Measurements from ENCODE around the gene USP7.

The USP7 gene

GRCh38 chr16:8849411-8850011 lies 114.2 kb downstream of the USP7 start:
- ChIA-PET POLR2A (no interaction called here), CTCF (no interaction called here)
- no peak for DNase-seq (ENCODE audit: extremely low spot score)
- no peak for TF ChIP-seq FOXM1 (IDR thresholded peaks at IDR 0.05; ENCODE audit: borderline replicate concordance)

- ChIA-PET POLR2A (no interaction called here), CTCF (interaction anchor here (0.6 to 1.4 kb wide), 2 partner anchors 31 to 61 kb away, joined by 4 to 5 read pairs; no protein-coding TSS in a partner anchor)
- DNase-seq (ENCODE audit: extremely low spot score): no peak
- no peak for TF ChIP-seq ARNT (IDR thresholded peaks at IDR 0.05)
Observed at GRCh38 chr16:8848939-8849391, 114.7 kb downstream of the USP7 start.

GRCh38 chr16:8848231-8848938 lies 115.3 kb downstream of the USP7 start:
- POLR2A ChIA-PET: no interaction called here

GRCh38 chr16:8847623-8848022 lies 116.1 kb downstream of the USP7 start:
- no peak for TF ChIP-seq NFRKB (IDR thresholded peaks at IDR 0.05)
- no peak for TF ChIP-seq ARNT (IDR thresholded peaks at IDR 0.05)
- no peak for TF ChIP-seq SUZ12 (IDR thresholded peaks at IDR 0.05)
- TF ChIP-seq ELF4 (IDR thresholded peaks at IDR 0.05): no peak
- TF ChIP-seq FOXA1 (IDR thresholded peaks at IDR 0.05): no peak
- no peak for TF ChIP-seq FOXK2 (IDR thresholded peaks at IDR 0.05)
- TF ChIP-seq SP1 (IDR thresholded peaks at IDR 0.05): no peak
- no peak for TF ChIP-seq ZNF384 (IDR thresholded peaks at IDR 0.05)
- no peak for TF ChIP-seq CTBP1 (IDR thresholded peaks at IDR 0.05; ENCODE audit: borderline replicate concordance)
- no peak for TF ChIP-seq PKNOX1 (IDR thresholded peaks at IDR 0.05)
- TF ChIP-seq FOXM1 (IDR thresholded peaks at IDR 0.05; ENCODE audit: borderline replicate concordance): no peak
- no peak for TF ChIP-seq LEF1 (IDR thresholded peaks at IDR 0.05; ENCODE audit: borderline replicate concordance)
- TF ChIP-seq L3MBTL2 (conservative IDR thresholded peaks at IDR 0.05): no peak
- no peak for TF ChIP-seq BHLHE40 (IDR thresholded peaks at IDR 0.05; ENCODE audit: borderline replicate concordance)
- no peak for TF ChIP-seq TARDBP (IDR thresholded peaks at IDR 0.05)
- TF ChIP-seq HDGF (IDR thresholded peaks at IDR 0.05; ENCODE audit: borderline replicate concordance): no peak
- POLR2A ChIA-PET: no interaction called here
- no peak for DNase-seq (ENCODE audit: extremely low spot score)
- CTCF ChIA-PET: interaction anchor here (1.4 kb wide), 1 partner anchor 32 kb away, joined by 5 read pairs; no protein-coding TSS in a partner anchor

More at GRCh38 chr16:8848231-8848938, 115.3 kb downstream of the USP7 start:
- CTCF ChIA-PET: interaction anchor here (0.6 to 1.4 kb wide), 2 partner anchors 32 to 61 kb away, joined by 4 to 5 read pairs; no protein-coding TSS in a partner anchor
- TF ChIP-seq SP1 (IDR thresholded peaks at IDR 0.05) (no peak), TARDBP (IDR thresholded peaks at IDR 0.05) (no peak), FOXM1 (IDR thresholded peaks at IDR 0.05; ENCODE audit: borderline replicate concordance) (no peak), CTBP1 (IDR thresholded peaks at IDR 0.05; ENCODE audit: borderline replicate concordance) (no peak), ZNF384 (IDR thresholded peaks at IDR 0.05) (no peak), LEF1 (IDR thresholded peaks at IDR 0.05; ENCODE audit: borderline replicate concordance) (no peak), FOXK2 (IDR thresholded peaks at IDR 0.05) (no peak), L3MBTL2 (conservative IDR thresholded peaks at IDR 0.05) (no peak), NFRKB (IDR thresholded peaks at IDR 0.05) (no peak), FOXA1 (IDR thresholded peaks at IDR 0.05) (no peak), PKNOX1 (IDR thresholded peaks at IDR 0.05) (no peak), SUZ12 (IDR thresholded peaks at IDR 0.05) (no peak), ELF4 (IDR thresholded peaks at IDR 0.05) (no peak), BHLHE40 (IDR thresholded peaks at IDR 0.05; ENCODE audit: borderline replicate concordance) (no peak), HDGF (IDR thresholded peaks at IDR 0.05; ENCODE audit: borderline replicate concordance) (no peak), ARNT (IDR thresholded peaks at IDR 0.05) (no peak)
- no peak for DNase-seq (ENCODE audit: extremely low spot score)

GRCh38 chr16:8847145-8847544 lies 116.6 kb downstream of the USP7 start:
- ChIA-PET CTCF (no interaction called here), POLR2A (no interaction called here)
- TF ChIP-seq L3MBTL2 (conservative IDR thresholded peaks at IDR 0.05) (no peak), NFRKB (IDR thresholded peaks at IDR 0.05) (no peak), LEF1 (IDR thresholded peaks at IDR 0.05; ENCODE audit: borderline replicate concordance) (no peak), ARNT (IDR thresholded peaks at IDR 0.05) (no peak), PKNOX1 (IDR thresholded peaks at IDR 0.05) (no peak), FOXK2 (IDR thresholded peaks at IDR 0.05) (no peak), SP1 (IDR thresholded peaks at IDR 0.05) (no peak), FOXM1 (IDR thresholded peaks at IDR 0.05; ENCODE audit: borderline replicate concordance) (no peak), FOXA1 (IDR thresholded peaks at IDR 0.05) (no peak), SUZ12 (IDR thresholded peaks at IDR 0.05) (no peak), TARDBP (IDR thresholded peaks at IDR 0.05) (no peak), ZNF384 (IDR thresholded peaks at IDR 0.05) (no peak), HDGF (IDR thresholded peaks at IDR 0.05; ENCODE audit: borderline replicate concordance) (no peak), CTBP1 (IDR thresholded peaks at IDR 0.05; ENCODE audit: borderline replicate concordance) (no peak), BHLHE40 (IDR thresholded peaks at IDR 0.05; ENCODE audit: borderline replicate concordance) (no peak)
- DNase-seq (ENCODE audit: extremely low spot score): no peak

- POLR2A ChIA-PET: no interaction called here
Observed at GRCh38 chr16:8846401-8846932, 117.2 kb downstream of the USP7 start.

More at GRCh38 chr16:8846401-8846932, 117.2 kb downstream of the USP7 start:
- DNase-seq (ENCODE audit: extremely low spot score): no peak
- CTCF ChIA-PET: no interaction called here
- TF ChIP-seq HDGF (IDR thresholded peaks at IDR 0.05; ENCODE audit: borderline replicate concordance): no peak
- TF ChIP-seq SUZ12 (IDR thresholded peaks at IDR 0.05): no peak
- no peak for TF ChIP-seq FOXA1 (IDR thresholded peaks at IDR 0.05)
- no peak for TF ChIP-seq FOXM1 (IDR thresholded peaks at IDR 0.05; ENCODE audit: borderline replicate concordance)
- TF ChIP-seq PKNOX1 (IDR thresholded peaks at IDR 0.05): no peak
- TF ChIP-seq SP1 (IDR thresholded peaks at IDR 0.05): no peak
- TF ChIP-seq TARDBP (IDR thresholded peaks at IDR 0.05): no peak
- TF ChIP-seq FOXK2 (IDR thresholded peaks at IDR 0.05): no peak
- no peak for TF ChIP-seq BHLHE40 (IDR thresholded peaks at IDR 0.05; ENCODE audit: borderline replicate concordance)
- no peak for TF ChIP-seq ZNF384 (IDR thresholded peaks at IDR 0.05)
- TF ChIP-seq CTBP1 (IDR thresholded peaks at IDR 0.05; ENCODE audit: borderline replicate concordance): no peak
- no peak for TF ChIP-seq ARNT (IDR thresholded peaks at IDR 0.05)
- no peak for TF ChIP-seq NFRKB (IDR thresholded peaks at IDR 0.05)
- no peak for TF ChIP-seq LEF1 (IDR thresholded peaks at IDR 0.05; ENCODE audit: borderline replicate concordance)

Measured in HEK293T (cell line).